Epithelial cell of esophagus (primary cell): Measurements from ENCODE around the gene ZNF784.

Experiments
- DNase-seq: peaks from one replicate; pipeline ENCODE4 v3.0.0; 2010; ENCODE audit warnings: low read depth
- H3K4me3 ChIP-seq: 2 replicates; pipeline ENCODE4 v1.5.1; 2011; ENCODE audit warnings: mild to moderate bottlenecking, low read length, control low read depth
- CTCF ChIP-seq: IDR thresholded peaks from 2 replicates; pipeline ENCODE4 v1.5.1; 2011; ENCODE audit warnings: low read depth, mild to moderate bottlenecking, low read length, control low read depth, inconsistent platforms; ENCODE audit not compliant: insufficient read depth; ENCODE audit errors: missing control alignments

The ZNF784 gene

GRCh38 chr19:55652311-55653128, 28.2 kb upstream of the ZNF784 start:
- H3K4me3 ChIP-seq = no peak overlapping the region
- TF ChIP-seq CTCF = no peak
- no peak for DNase-seq

DNA sequence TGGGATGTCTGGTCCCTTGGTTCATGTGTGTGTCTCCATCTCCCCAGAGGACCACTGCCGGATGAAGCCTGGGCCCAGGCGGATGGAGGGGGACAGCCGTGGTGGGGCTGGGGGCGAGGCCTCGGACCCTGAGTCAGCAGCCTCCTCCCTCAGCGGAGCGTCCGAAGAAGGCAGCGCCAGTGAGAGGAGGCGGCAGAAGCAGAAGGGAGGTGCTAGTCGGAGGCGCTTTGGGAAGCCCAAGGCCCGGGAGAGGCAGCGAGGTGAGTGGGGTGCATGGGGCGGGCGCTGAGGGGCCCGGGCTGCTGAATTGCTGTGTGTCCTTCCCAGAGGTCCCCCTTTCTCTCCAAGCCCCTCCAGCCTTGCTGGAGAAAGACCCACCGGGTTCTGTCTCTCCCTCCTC, 26.9 kb upstream of the ZNF784 start:
- TF ChIP-seq CTCF = no peak
- DNase-seq = no peak
- H3K4me3 ChIP-seq = no peak overlapping the region

- H3K4me3 ChIP-seq = no peak overlapping the region
- no peak for TF ChIP-seq CTCF
- DNase-seq = no peak
These were observed 26.4 kb upstream of the ZNF784 start for GRCh38 chr19:55650602-55651230.

DNA sequence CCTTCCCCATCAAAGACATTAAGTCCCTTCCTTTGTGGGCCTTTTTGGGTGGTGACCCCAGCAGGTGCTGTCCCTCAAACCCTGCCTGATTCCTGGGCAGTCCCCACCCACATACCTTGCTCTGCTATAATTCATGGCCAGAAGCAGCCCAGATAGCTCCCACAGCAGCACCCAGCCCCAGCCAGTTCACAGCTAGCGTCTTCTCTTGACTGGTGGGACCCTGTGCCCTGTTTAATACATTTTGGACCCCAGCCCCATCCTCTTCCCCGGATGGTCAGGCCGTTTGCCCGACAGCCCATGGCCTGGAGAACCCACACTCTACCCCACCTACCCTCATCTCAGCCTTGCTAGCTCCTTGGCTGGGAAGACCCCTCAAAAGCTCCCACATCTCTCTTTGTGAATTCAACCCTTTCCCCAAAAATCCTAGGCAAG, 25.8 kb upstream of the ZNF784 start:
- H3K4me3 ChIP-seq = no peak overlapping the region
- no peak for TF ChIP-seq CTCF
- DNase-seq = no peak

- DNase-seq = no peak
- no peak for TF ChIP-seq CTCF
- H3K4me3 ChIP-seq = peak overlapping the region; percentile 64
These were observed 25.1 kb upstream of the ZNF784 start for GRCh38 chr19:55649268-55650125.

DNA sequence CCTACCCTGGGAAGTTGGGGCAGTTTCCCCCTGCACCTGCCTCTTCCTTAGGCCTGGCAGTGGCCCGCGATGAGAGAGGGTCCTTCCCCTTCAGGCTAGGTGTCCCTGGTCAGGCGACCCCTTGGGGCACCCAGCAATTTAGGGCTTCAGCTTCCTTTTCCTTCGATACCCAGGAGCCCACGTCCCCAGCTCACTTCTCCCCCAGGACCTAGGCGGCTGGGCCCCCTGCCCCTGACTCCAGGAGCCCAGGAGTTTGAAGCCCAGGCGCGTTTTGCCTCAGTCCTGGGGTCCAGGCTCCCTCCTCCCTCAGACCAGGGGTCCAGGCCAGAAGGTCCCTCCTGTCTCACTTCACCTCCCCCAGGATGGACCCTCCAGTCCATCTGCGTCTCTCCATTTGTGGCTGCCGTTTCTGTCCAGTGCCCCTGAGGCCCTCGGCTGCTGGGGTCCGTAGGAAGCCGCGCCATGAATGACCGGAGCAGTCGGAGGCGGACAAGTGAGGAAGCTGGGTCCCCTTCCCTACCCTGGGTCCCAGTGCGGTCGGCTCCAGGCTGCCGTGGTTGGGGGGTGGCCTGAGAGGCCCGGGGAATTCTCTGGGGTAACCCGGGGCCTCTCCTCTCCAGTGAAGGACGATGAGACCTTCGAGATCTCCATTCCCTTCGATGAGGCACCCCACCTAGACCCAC, 24.4 kb upstream of the ZNF784 start:
- no peak for TF ChIP-seq CTCF
- no peak for DNase-seq
- H3K4me3 ChIP-seq = peak overlapping the region; percentile 64
